ENCODE data around the gene EIF2AK3.
"Not testable (repeated sequence)": the region's sequence is repeated elsewhere in the genome, so short reads cannot be mapped to it uniquely, and the experiment has no call there.

The EIF2AK3 gene

DNA sequence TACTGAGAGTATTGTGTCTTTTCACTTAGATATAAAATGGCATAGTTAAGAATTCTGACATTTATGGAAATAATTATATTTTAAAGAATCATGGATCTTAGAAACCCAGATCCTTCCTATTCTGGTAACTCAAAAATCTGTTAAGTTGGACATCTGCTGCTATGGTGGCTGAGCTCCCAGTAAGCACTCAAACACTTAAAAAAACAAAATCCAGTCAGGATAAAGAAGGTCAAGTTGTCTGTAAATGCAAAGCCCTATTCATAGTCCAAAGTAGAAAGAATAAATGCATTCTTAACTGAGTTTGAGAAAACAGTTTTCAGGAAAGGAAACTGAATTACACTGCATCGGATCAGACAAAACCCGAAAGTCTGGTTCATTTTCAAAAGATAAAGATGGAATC is 35.6 kb downstream of the EIF2AK3 start:
- no peak for DNase-seq

DNA sequence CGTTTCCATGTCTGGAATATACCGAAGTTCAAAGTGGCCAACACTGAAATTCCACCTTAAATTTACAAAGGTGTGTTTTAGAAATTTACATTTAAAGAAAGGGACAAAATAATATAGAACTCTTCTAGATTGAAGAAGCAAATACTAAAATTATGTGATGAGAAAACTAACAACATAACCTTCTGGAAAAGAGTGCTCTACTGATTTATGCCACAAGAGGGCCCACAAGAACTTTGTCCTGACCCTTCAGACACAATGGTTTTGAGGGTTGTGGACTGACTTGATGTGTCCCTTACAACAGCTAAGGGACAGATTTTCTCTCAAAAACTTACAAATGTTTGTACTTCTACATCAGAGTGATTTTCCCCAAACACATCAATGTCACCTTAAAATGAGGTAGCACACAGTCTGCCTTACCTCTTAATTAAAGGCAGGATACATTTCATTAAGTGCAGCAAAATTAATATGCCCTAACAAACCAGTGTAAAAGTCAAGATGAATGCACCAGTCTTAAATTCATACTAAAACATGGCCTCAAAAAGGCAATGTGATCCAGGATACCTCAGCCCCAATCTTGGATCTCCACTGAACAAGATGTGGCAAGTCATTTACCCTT is 36.2 kb downstream of the EIF2AK3 start:
- peak; percentile 14 for DNase-seq

DNA sequence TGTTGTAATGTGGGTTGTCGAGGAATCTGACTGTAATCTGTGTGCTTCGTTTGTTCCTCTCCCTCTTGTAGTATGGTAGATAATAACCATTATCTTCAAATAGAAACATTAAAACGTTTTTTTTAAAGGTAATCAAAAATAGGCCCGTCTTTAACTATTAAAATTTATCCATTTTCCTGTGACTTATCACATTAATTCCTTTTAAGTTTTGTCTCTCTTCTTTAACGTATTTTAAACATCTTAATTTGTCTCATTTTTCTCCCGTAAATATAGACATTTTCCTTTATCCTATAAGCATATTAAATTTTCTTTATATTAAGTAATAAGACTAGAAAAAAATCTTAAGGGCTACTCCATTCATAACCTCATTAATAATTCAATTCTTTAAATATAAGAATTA is 41.3 kb downstream of the EIF2AK3 start:
- DNase-seq, result no peak

- DNase-seq, result no peak
Measured at GRCh38 chr2:88582030-88582429, 45.2 kb downstream of the EIF2AK3 start.

DNA sequence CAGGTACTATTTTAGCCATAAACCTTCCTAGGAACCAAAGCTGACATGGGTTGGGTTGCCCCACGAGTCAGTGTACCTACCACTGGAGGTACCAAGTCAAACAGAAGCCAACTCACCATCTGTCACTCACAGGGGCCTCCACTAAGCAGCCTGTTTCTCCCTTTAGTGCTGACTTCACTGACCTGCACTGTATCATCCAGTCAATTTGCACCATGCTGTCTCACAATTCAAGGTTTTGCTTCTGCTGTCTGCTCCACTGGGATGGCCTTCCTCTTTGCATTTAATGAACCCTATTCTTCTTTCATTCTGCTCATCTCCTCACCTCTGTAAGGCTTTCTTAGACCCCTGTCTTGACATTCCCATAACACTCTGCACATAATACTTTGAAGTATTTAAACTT is 47.2 kb downstream of the EIF2AK3 start:
- DNase-seq, result no peak

DNA sequence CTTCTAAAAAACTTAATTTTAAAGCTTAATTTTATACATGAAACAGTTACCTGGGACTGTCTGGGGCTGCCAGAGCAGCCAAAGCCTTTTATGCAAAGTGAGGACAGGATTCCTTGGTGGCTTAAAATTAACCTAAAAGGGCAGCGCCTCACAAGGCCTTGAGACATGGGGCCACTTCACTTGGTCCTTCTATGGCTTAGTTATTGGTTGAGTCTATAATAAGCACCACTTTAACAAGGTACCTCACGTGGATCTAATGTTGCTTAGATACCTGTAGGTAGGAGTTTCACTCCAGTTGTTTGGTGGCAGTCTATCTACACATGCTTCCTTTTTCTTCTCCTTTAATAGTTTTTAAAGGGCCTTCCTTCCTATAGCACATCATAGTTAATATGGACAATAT is 51.6 kb downstream of the EIF2AK3 start:
- DNase-seq, result no peak

GRCh38 chr2:88575051-88575450 is 52.2 kb downstream of the EIF2AK3 start:
- no peak for DNase-seq

- DNase-seq, result no peak
Measured at GRCh38 chr2:88574445-88574844, 52.8 kb downstream of the EIF2AK3 start.

DNA sequence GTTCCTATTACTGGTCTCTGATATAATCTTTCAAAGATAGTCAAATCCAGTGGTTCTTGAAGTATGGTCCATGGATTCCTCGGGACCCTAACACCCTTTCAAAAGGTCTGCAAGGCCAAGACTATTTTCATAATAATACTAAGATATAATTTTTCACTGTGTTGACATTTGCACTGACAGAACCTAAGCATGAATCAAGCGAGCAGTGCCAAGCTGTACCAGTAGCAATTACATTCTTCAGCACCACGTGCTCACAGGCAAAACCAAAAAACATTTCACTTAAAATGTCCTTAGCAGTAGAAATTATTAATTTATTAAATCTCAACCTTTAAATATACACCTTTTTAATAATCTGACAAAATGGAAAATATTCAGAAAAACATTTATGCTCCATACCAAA is 59.1 kb downstream of the EIF2AK3 start:
- DNase-seq, result no peak

DNA sequence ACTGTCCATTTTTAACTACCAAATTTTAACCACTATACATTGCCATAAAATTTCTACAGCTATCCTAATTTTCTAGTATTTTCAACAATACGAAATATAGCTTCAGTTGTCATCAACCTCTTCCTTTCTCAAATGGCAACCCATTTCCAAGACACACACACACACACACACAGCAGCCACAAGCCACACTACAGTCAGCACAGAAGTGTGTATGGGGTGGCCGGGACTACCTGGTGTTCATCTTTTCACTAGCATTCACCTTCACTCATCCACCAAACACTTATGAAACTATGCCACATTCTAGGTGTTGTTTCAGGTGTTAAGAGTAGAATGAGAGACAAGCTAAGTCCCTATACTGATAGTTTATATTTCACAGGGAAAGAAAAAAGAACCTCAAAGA is 62.9 kb downstream of the EIF2AK3 start:
- no peak for DNase-seq

DNA sequence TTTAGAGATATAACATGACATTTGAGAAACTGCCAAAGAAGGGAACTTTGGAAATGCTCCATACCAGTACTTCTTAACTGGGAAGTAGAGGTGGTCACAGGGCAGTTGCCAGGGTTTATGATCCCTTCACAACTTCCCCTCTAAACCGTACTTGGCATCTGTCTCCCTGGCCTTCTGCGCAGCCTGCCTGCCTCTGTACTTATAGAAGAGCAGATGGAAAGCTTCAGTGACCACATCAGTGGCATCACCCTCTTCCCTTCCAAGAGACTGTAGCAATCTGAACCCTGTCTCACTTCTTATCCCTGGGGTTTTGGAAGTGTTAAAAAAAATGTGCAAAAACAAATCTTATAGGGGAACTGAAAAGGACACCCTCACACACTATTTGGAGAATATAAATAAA is 64.1 kb downstream of the EIF2AK3 start:
- DNase-seq, result no peak

DNA sequence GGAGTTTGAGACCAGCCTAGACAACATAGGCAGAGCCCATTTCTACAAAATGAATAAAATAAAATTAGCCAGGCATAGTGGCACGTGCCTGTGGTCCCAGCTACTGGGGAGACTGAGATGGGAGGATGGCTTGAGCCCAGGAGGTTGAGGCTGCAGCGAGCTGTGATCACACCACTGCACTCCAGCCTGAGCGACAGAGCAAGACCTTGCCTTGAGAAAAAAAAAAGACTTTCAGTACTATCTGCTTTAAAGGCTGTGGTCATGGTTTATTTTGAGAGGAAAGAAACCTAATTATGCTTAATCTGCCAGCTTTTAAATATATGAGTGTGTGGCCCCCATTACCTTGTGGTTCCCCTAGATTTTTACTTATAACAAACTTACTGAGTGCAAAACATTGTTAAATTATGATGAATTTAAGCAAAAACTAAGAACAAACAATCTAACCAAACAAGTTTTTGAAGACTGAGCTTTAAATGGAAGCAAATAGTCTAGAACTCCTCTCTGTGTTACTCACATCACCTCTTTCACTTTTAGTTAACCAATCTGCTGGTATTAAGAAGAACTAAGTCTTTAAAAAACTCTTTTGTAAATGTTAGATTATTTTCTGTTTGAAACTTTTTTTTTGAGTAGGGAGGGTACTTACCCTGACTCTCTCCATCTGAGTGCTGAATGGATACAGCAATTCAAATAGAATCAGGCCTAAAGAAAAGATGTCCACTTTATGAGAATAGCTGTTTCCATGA is 65.4 kb downstream of the EIF2AK3 start:
- no peak for DNase-seq

DNA sequence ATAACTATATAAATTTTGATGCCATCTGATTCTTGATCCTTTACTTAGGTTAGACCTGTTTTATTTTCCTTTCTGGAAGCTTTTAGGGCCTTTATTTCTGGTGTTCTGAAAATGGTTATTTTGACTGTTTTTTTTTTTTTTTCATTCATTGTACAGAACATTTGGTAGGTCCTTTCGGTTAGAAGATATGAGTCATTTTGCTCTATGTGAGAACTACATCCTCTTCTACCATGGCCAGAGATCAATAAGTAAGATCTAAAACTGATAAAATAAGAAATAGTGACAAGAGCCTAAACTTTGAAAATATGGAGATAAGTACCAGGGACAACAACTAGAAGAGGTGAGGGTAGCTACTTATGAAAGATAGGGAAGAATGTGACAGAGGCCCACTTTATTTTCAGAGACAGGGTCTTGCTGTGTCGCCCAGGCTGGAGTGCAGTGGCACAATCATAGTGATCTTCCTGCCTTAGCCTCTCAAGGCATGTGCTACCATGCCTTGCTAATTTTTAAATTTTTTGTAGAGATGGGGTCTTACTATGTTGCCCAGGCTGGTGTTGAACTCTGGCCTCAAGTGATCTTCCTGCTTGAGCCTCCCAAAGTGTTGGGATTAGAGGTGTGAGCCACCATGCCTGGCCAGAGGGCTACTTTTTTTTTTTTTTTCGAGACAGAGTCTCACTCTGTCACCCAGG is 66.5 kb downstream of the EIF2AK3 start:
- no peak for DNase-seq

DNA sequence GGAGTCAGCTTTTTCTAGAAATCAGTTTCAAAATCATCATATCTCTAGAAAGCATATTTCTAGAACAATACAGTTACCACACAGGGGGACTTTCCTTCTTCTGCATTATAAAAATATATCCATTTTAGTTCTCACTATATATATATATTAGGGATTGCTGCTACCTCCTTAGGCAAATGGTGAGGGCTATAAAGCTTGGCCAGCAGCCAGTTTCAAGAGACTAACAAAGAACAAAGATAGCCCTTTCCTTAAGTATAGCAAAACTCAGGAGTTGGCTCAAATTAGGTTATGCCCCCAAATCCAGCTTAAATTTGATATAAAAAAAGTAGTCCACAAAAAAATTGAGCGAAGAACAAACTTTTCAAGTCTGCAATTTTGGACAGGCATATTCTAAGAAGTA is 70.0 kb downstream of the EIF2AK3 start:
- DNase-seq, result no peak

GRCh38 chr2:88556026-88556425 is 71.2 kb downstream of the EIF2AK3 start:
- DNase-seq, result no peak

DNA sequence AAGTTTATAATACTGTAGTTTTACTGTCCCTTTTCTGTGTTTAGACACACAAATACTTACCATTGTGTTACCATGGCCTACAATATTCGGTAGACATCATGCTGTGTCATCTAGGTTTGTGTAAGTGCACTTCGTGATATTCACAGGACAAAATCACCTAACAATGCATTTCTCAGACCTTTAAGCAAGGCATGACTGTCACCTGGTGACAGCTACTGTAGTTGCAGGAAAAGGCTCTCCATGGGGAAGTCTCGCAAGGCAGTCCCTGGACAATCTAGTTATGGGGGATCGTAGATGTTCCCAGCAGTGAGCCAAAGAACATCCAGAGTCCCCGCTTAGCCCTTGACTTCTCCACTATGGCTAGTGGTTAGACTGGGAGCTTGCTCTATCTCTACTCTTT is 73.1 kb downstream of the EIF2AK3 start:
- no peak for DNase-seq

GRCh38 chr2:88549616-88550292 is 77.5 kb downstream of the EIF2AK3 start:
- no peak for DNase-seq

DNA sequence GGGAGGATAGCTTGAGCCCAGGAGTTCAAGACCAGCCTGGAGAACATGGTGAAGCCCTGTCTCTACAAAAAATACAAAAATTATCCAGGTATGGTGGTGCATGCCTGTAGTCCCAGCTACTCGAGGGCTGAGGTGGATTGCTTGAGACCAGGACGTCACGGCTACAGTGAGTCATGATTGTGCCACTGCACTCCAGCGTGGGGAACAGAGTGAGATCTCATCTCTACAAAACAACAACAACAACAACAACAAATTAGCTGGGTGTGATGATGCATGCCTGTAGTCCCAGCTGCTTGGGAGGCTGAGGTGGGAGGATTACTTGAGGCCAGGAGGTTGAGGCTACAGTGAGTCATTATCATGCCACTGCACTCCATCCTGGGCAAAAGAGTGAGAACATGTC is 81.0 kb downstream of the EIF2AK3 start:
- not testable (repeated sequence) for DNase-seq

DNA sequence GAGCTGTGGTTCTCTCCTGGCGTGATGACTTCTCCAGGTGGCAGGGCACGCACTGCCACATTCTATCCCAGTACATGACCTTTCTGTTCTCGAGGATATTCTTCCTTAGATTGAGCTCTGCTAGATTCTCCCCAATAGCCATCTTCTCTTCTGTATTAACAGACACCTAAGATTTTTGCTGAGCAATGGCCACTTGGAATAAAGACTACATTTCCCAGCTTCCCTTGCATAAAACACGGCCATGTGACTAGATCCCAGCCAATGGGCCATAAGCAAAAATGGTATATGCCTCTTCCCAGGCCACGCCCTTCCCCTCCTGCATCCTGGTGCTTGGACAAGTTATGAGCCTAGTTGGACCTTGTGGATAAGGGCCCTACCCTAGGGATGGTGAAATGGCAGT is 82.1 kb downstream of the EIF2AK3 start:
- DNase-seq, result no peak

- DNase-seq, result no peak
Measured at GRCh38 chr2:88543541-88544057, 83.7 kb downstream of the EIF2AK3 start.

GRCh38 chr2:88542668-88543067 is 84.6 kb downstream of the EIF2AK3 start:
- DNase-seq, result no peak

DNA sequence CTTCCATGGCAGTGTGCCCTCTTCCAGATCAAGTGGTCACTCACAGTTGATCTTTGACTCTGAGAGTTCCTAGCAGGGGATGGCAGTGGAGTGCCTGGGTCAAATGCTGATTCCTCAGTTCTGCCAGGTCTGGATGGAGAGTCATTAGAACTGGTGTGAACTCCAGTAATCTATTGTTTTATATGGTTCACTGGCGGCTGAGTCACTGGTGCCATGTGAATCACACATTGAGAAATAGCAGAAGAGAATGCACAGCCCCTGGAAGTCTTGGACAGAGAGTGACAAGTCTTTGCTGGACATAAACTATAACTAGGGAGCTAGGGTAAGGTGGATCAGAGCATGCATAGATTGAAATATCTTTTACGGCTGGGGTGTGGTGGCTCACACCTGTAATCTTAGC is 86.9 kb downstream of the EIF2AK3 start:
- DNase-seq, result no peak

DNA sequence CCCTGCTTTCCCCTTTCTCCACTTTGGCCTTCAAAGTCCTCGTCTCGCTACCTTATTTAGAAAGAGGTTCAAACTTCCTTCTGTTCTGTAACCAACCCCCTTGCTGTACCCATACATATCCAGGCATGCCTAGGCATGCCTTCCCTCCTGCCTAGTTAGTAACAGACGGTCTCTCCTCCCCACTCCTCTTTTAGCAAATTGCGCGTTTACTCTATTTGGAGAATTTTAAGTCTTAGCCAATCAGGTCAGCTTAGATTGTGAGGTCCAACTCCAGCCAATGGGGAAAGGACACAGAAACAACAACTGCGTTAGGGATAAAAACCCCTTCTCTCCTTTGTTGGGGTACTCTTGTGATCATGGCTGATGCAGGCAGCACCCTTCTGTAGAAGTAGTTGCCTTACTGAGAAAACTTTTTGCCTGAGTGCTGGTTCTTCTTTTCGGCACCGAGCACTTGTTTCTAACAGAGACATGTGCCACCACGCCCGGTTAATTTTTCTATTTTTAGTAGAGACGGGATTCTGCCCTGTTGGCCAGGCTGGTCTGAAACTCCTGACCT is 88.8 kb downstream of the EIF2AK3 start:
- DNase-seq, result no peak

All from CD4-positive, alpha-beta T cell treated with Interferon gamma for 1 hour (primary cell).